PFSK-1 (cell line): ENCODE results near the gene PSKH1.
A peak's percentile ranks its signal among the peaks of the same experiment; 100 is the strongest.

Source experiments
- FOXP2 ChIP-seq: optimal IDR thresholded peaks from 2 replicates; pipeline ENCODE3; 2011; ENCODE audit warnings: borderline replicate concordance, control low read depth, inconsistent platforms; ENCODE audit not compliant: insufficient read depth; ENCODE audit errors: extremely low read length, extremely low read depth
- POLR2AphosphoS5 ChIP-seq: IDR thresholded peaks from 2 replicates; pipeline ENCODE4 v1.6.1; 2012; ENCODE audit warnings: low read depth, mild to moderate bottlenecking, control low read depth, low read length, moderate library complexity
- SIN3A ChIP-seq: IDR thresholded peaks from 2 replicates; pipeline ENCODE4 v1.6.1; 2012; ENCODE audit warnings: mild to moderate bottlenecking, low read length, moderate library complexity, borderline replicate concordance; ENCODE audit not compliant: insufficient read depth
- TAF1 ChIP-seq: IDR thresholded peaks from 2 replicates; pipeline ENCODE4 v1.6.1; 2012; ENCODE audit warnings: low read length, control low read depth, borderline replicate concordance; ENCODE audit not compliant: insufficient read depth
- TF ChIP-seq, protein P1 (sequence below), 2 experiments: IDR thresholded peaks; 2 replicates each; pipeline versions ENCODE4 v1.6.1 to v1.8.0; 2011 to 2012; ENCODE audit warnings: low read depth in 2 of 2, low read length in 2 of 2, control low read depth in 1 of 2, inconsistent platforms in 1 of 2, mild to moderate bottlenecking in 1 of 2, moderate library complexity in 1 of 2; ENCODE audit not compliant: insufficient read depth in 1 of 2

The PSKH1 gene

GRCh38 chr16:67846063-67846319 lies 47.1 kb upstream of the PSKH1 start:
- TF ChIP-seq TAF1 (no peak), FOXP2 (no peak), POLR2AphosphoS5 (no peak), SIN3A (no peak)
- TF ChIP-seq, protein P1, sequence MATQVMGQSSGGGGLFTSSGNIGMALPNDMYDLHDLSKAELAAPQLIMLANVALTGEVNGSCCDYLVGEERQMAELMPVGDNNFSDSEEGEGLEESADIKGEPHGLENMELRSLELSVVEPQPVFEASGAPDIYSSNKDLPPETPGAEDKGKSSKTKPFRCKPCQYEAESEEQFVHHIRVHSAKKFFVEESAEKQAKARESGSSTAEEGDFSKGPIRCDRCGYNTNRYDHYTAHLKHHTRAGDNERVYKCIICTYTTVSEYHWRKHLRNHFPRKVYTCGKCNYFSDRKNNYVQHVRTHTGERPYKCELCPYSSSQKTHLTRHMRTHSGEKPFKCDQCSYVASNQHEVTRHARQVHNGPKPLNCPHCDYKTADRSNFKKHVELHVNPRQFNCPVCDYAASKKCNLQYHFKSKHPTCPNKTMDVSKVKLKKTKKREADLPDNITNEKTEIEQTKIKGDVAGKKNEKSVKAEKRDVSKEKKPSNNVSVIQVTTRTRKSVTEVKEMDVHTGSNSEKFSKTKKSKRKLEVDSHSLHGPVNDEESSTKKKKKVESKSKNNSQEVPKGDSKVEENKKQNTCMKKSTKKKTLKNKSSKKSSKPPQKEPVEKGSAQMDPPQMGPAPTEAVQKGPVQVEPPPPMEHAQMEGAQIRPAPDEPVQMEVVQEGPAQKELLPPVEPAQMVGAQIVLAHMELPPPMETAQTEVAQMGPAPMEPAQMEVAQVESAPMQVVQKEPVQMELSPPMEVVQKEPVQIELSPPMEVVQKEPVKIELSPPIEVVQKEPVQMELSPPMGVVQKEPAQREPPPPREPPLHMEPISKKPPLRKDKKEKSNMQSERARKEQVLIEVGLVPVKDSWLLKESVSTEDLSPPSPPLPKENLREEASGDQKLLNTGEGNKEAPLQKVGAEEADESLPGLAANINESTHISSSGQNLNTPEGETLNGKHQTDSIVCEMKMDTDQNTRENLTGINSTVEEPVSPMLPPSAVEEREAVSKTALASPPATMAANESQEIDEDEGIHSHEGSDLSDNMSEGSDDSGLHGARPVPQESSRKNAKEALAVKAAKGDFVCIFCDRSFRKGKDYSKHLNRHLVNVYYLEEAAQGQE (IDR thresholded peaks at IDR 0.05; ENCODE audit: insufficient read depth in 1 of 2, low read depth in 2 of 2, low read length in 2 of 2), result no peak

DNA sequence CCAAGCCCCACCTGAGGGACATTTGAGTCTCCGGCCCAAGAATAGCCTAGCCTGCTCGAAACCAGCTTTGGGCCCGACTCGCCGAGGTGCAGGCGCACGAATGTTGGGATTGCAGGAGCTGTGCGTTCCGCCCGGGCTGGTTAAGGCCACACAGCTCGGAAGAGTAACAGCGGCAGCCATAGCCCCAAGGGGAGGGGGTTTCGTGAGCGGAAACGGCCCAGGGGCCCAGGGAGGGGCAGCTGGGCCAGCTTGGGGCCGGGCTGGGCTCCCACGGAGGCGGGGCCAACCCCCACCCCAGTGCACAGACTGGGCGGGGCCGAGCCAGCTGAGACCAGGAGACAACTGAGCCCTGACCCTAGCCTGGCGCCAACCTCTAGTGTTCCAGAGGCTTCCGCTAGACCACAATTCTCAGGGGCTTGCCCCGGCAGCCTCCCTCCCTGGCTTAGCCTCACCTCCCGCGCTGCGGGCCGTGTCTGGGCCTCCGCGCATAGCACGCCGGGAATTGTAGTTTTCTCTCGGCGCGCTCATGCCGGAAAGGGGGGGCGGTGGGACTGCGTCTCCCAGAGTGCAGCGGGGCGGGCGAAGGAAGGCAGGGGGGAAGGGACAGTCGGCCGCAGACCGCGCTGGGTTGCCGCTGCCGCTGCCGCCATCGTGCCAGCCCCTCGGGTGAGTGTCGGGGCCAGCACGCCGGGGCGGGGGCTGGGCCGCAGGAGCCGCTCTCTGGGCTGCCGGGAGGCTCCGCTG lies 46.6 kb upstream of the PSKH1 start, which contains the start of gene NUTF2:
Gene NUTF2 (plus strand): TSS at position 614 of the 744 bp plus-strand sequence. CDS start 18,198 bp downstream, outside the sequence.
- TF ChIP-seq TAF1 (0 out of 2 replicates have a peak, but pooled peaks have one; percentile 34), FOXP2 (peak; percentile 35), POLR2AphosphoS5 (peak; percentile 58), SIN3A (peak; percentile 28; the same call in 1 of the 2 replicates)
- TF ChIP-seq, protein P1 (IDR thresholded peaks at IDR 0.05; ENCODE audit: insufficient read depth in 1 of 2, low read depth in 2 of 2, low read length in 2 of 2), result no peak

- no peak for TF ChIP-seq FOXP2
- TF ChIP-seq SIN3A, result peak; percentile 15; the same call in 1 of the 2 replicates
- TF ChIP-seq, protein P1 (IDR thresholded peaks at IDR 0.05; ENCODE audit: insufficient read depth in 1 of 2, low read depth in 2 of 2, low read length in 2 of 2), result no peak
- TF ChIP-seq TAF1, result no peak
- TF ChIP-seq POLR2AphosphoS5, result no peak
These were observed 45.8 kb upstream of the PSKH1 start, which contains the start of gene CENPT for GRCh38 chr16:67847064-67847861. CENPT (minus strand) TSS chr16:67847693; CDS start chr16:67833859, 13,834 bp downstream.

DNA sequence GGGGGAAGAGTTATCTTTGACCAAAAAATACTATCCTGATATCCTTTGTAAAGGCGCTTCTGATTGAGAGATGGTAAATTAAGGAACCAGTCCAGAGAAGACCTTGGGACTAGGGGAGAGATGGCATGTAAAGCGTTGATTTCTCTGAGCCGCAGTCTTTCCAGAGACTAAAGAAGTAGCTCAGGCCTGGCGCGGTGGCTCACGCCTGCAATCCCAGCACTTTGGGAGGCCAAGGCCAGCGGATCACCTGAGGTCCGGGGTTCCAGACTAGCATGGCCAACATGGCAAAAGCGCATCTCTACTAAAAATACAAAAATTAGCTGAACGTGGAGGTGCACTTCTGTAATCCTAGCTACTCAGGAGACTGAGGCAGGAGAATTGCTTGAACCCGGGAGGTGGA lies 44.9 kb upstream of the PSKH1 start:
- TF ChIP-seq SIN3A (no peak), POLR2AphosphoS5 (no peak), TAF1 (no peak), FOXP2 (no peak)
- TF ChIP-seq, protein P1 (IDR thresholded peaks at IDR 0.05; ENCODE audit: insufficient read depth in 1 of 2, low read depth in 2 of 2, low read length in 2 of 2), result no peak
